Neuronal stem cell (in vitro differentiated cells): Measurements from ENCODE around the gene LYPLAL1.

Experiments
- DNase-seq: peaks from one replicate; pipeline ENCODE4 v3.0.0-alpha.2; 2013; ENCODE audit warnings: low spot score
- H2AFZ ChIP-seq: one replicate; pipeline ENCODE4 v1.6.1; 2013; ENCODE audit warnings: mild to moderate bottlenecking, low read length, inconsistent platforms
- H2AK5ac ChIP-seq: 2 replicates; pipeline ENCODE4 v1.6.1; 2013; ENCODE audit warnings: low read depth, mild to moderate bottlenecking, inconsistent platforms, low read length, moderate library complexity, mixed read lengths
- H2BK120ac ChIP-seq: 2 replicates; pipeline ENCODE4 v1.6.1; 2013; ENCODE audit warnings: low read depth, mild to moderate bottlenecking, inconsistent platforms, low read length, moderate library complexity, mixed read lengths
- H2BK12ac ChIP-seq: one replicate; pipeline ENCODE4 v1.6.1; 2013; ENCODE audit warnings: low read length, inconsistent platforms
- H2BK15ac ChIP-seq: 2 replicates; pipeline ENCODE4 v1.6.1; 2013; ENCODE audit warnings: mild to moderate bottlenecking, low read length, inconsistent platforms, mixed read lengths
- H2BK5ac ChIP-seq: one replicate; pipeline ENCODE4 v1.6.1; 2013; ENCODE audit warnings: inconsistent platforms, mild to moderate bottlenecking, low read length, moderate library complexity
- H3K14ac ChIP-seq: one replicate; pipeline ENCODE4 v1.6.1; 2013; ENCODE audit warnings: low read length, inconsistent platforms
- H3K18ac ChIP-seq: 2 replicates; pipeline ENCODE4 v1.6.1; 2013; ENCODE audit warnings: low read length, inconsistent platforms
- H3K23ac ChIP-seq: 2 replicates; pipeline ENCODE4 v1.6.1; 2013; ENCODE audit warnings: low read depth, mild to moderate bottlenecking, mixed read lengths, low read length, inconsistent platforms; ENCODE audit not compliant: poor library complexity
- H3K27ac ChIP-seq: replicated peaks from 3 replicates; pipeline ENCODE4 v1.5.1; 2013; ENCODE audit warnings: low read length, inconsistent platforms
- H3K27me3 ChIP-seq, 3 experiments: 2 replicates each; pipeline ENCODE4 v1.6.1; 2013; ENCODE audit warnings: low read length in 3 of 3, mild to moderate bottlenecking in 2 of 3, inconsistent platforms in 1 of 3, low read depth in 1 of 3, mixed read lengths in 1 of 3, moderate library complexity in 1 of 3; ENCODE audit not compliant: control insufficient read depth in 3 of 3, insufficient read depth in 3 of 3
- H3K36me3 ChIP-seq, 2 donors: replicated peaks in 1 of 2; 2 replicates each; pipeline ENCODE4 v1.6.1; 2013; ENCODE audit warnings: low read length in 2 of 2; ENCODE audit not compliant: control insufficient read depth in 2 of 2, insufficient read depth in 2 of 2
- H3K4ac ChIP-seq: 2 replicates; pipeline ENCODE4 v1.6.1; 2013; ENCODE audit warnings: inconsistent platforms, mild to moderate bottlenecking, low read length, moderate library complexity
- H3K4me1 ChIP-seq, 2 donors: 1 replicate in 1 of 2; 2 replicates in 1 of 2; pipeline ENCODE4 v1.6.1; 2013; ENCODE audit warnings: low read length in 2 of 2, low read depth in 1 of 2; ENCODE audit not compliant: control insufficient read depth in 2 of 2, insufficient read depth in 1 of 2
- H3K4me2 ChIP-seq: one replicate; pipeline ENCODE4 v1.6.1; 2013; ENCODE audit warnings: mild to moderate bottlenecking, low read length, inconsistent platforms; ENCODE audit not compliant: insufficient read depth, poor library complexity, severe bottlenecking
- H3K4me3 ChIP-seq, 2 donors: 2 replicates each; pipeline ENCODE4 v1.5.1; 2013; ENCODE audit warnings: low read length in 2 of 2, mild to moderate bottlenecking in 2 of 2, inconsistent platforms in 1 of 2, moderate library complexity in 1 of 2
- H3K79me1 ChIP-seq: one replicate; pipeline ENCODE4 v1.6.1; 2013; ENCODE audit warnings: low read depth, mild to moderate bottlenecking, inconsistent platforms, low read length, moderate library complexity
- H3K9ac ChIP-seq: one replicate; pipeline ENCODE4 v1.6.1; 2013; ENCODE audit warnings: mild to moderate bottlenecking, low read depth, low read length, inconsistent platforms; ENCODE audit not compliant: poor library complexity
- H3K9me3 ChIP-seq, 2 donors: replicated peaks in 1 of 2; 2 replicates each; pipeline versions ENCODE3 to v1.6.1; 2013; ENCODE audit warnings: low read length in 2 of 2, mild to moderate bottlenecking in 2 of 2, inconsistent platforms in 1 of 2, low read depth in 1 of 2, mixed read lengths in 1 of 2, moderate library complexity in 1 of 2; ENCODE audit not compliant: control insufficient read depth in 2 of 2, insufficient read depth in 1 of 2
- H4K8ac ChIP-seq: one replicate; pipeline ENCODE4 v1.6.1; 2013; ENCODE audit warnings: low read depth, mild to moderate bottlenecking, inconsistent platforms, low read length, moderate library complexity
- H4K91ac ChIP-seq: one replicate; pipeline ENCODE4 v1.6.1; 2013; ENCODE audit warnings: low read length, low read depth, mild to moderate bottlenecking, inconsistent platforms; ENCODE audit not compliant: poor library complexity
- WGBS, 2 donors: extraction: QIAGEN DNeasy Blood & Tissue Kit; methylation state at CpG; one replicate each; pipeline ENCODE4 v1.1.7; 2013; ENCODE audit warnings: missing lambda C conversion rate in 2 of 2, mixed read lengths in 1 of 2; ENCODE audit not compliant: insufficient read length in 2 of 2, insufficient replicate concordance in 1 of 2; ENCODE audit errors: extremely low coverage in 2 of 2; 5-methylcytosine and 5-hydroxymethylcytosine counted together

The LYPLAL1 gene

DNA sequence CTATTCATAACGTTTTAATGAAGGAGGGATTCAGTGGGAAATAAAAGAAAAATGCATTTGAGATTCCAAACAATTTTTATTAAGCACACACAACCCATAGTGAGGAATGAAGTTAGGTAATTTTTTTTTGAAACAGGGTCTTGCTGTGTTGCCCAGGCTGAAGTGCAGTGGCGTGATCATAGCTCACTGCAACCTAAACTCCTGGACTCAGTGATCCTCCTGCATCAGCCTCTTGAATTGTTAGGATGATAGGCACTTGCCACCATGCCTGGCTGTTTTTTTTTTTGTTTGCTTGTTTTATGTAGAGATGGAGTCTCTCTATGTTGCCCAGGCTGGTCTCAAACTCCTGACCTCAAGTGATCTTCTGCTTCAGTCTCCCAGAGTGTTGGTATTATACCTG, 28.9 kb downstream of the LYPLAL1 start:
- H3K27ac ChIP-seq = no peak overlapping the region
- H4K8ac ChIP-seq = no peak overlapping the region
- no peak overlapping the region for H4K91ac ChIP-seq
- no peaks in the 10 kb centered on the region for H3K4me1 ChIP-seq
- peaks cover 2 to 11% of the 10 kb centered on the region in 2 donors for H3K36me3 ChIP-seq
- no peak overlapping the region for H3K4me3 ChIP-seq
- H3K79me1 ChIP-seq = no peaks in the 10 kb centered on the region
- no peaks in the 10 kb centered on the region for H3K27me3 ChIP-seq
- H3K14ac ChIP-seq = no peak overlapping the region
- H3K18ac ChIP-seq = no peak overlapping the region
- H2BK15ac ChIP-seq = no peak overlapping the region
- no peak overlapping the region for H2BK120ac ChIP-seq
- no peak overlapping the region for H2BK12ac ChIP-seq
- no peak overlapping the region for H2AFZ ChIP-seq
- no peak overlapping the region for H3K4me2 ChIP-seq
- H3K9ac ChIP-seq = no peak overlapping the region
- no peak overlapping the region for H2BK5ac ChIP-seq
- no peaks in the 10 kb centered on the region for H3K9me3 ChIP-seq
- no CpG with 5 or more reads among the region's 2 CpGs for WGBS, 2 donors
- no peak for DNase-seq
- no peak overlapping the region for H2AK5ac ChIP-seq
- no peak overlapping the region for H3K23ac ChIP-seq
- H3K4ac ChIP-seq = no peak overlapping the region

DNA sequence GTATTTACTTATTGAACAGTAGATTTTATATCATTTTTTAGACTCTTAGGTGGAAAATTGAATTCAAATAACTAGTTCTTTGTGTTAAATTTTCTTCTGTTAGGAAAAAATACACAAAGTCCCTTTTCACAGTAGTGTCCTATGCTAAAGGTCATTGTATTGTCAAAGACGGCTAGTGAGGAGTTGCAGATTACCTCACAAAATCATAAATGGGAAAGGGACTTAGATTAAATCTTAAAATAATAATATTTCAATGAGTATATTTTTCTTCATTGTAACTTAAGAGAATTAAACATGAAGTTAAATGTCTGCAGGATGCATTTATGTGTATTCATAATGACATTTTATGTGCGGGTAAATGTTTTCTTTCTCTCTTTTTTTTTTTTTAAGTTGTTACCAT, 32.7 kb downstream of the LYPLAL1 start:
- H3K79me1 ChIP-seq = no peaks in the 10 kb centered on the region
- H3K4me2 ChIP-seq = no peak overlapping the region
- no peak overlapping the region for H3K18ac ChIP-seq
- no peaks in the 10 kb centered on the region for H3K9me3 ChIP-seq
- H3K9ac ChIP-seq = no peak overlapping the region
- no peaks in the 10 kb centered on the region for H3K4me1 ChIP-seq
- H3K4me3 ChIP-seq = no peak overlapping the region
- no peaks in the 10 kb centered on the region for H3K27me3 ChIP-seq
- H2BK15ac ChIP-seq = no peak overlapping the region
- no peak overlapping the region for H2BK120ac ChIP-seq
- no peak overlapping the region for H3K23ac ChIP-seq
- H2BK12ac ChIP-seq = no peak overlapping the region
- no peak overlapping the region for H2BK5ac ChIP-seq
- no CpG with 5 or more reads among the region's 2 CpGs for whole genome bisulfite sequencing, 2 donors
- H2AK5ac ChIP-seq = no peak overlapping the region
- no peak overlapping the region for H4K8ac ChIP-seq
- H3K14ac ChIP-seq = no peak overlapping the region
- no peak overlapping the region for H3K27ac ChIP-seq
- DNase-seq = no peak
- H3K36me3 ChIP-seq = peaks cover 0 to 10% of the 10 kb centered on the region in 2 donors
- no peak overlapping the region for H3K4ac ChIP-seq
- no peak overlapping the region for H2AFZ ChIP-seq
- no peak overlapping the region for H4K91ac ChIP-seq

DNA sequence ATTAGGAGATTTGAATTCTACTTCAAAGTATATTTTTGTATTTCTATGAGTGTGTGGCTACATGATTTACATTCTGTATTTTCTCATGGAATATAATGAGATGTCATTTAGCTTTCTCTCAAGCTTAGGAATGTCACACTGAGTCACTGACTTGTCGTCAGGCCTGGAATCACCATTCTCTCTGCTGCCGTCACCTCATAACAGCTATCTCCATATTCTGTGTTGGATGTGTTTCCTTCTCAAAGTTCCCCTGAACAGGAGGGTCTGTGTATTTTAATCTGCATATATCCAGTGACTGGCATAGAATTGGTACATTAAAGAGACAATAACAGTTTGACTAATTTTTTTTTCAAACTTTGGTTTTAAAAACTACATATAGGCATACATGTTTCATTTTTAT, 35.9 kb downstream of the LYPLAL1 start:
- H3K4me2 ChIP-seq = no peak overlapping the region
- H4K91ac ChIP-seq = no peak overlapping the region
- H3K18ac ChIP-seq = no peak overlapping the region
- no peak overlapping the region for H2BK12ac ChIP-seq
- DNase-seq = no peak
- no peak overlapping the region for H3K4ac ChIP-seq
- no peak overlapping the region for H3K9ac ChIP-seq
- H3K27me3 ChIP-seq = no peaks in the 10 kb centered on the region
- no peak overlapping the region for H3K4me3 ChIP-seq
- H2BK120ac ChIP-seq = no peak overlapping the region
- no peak overlapping the region for H2AFZ ChIP-seq
- WGBS, 2 donors = no CpG with 5 or more reads among the region's 2 CpGs
- peaks cover 0 to 27% of the 10 kb centered on the region in 2 donors for H3K36me3 ChIP-seq
- H2BK5ac ChIP-seq = no peak overlapping the region
- no peak overlapping the region for H2BK15ac ChIP-seq
- H4K8ac ChIP-seq = no peak overlapping the region
- no peak overlapping the region for H3K14ac ChIP-seq
- H2AK5ac ChIP-seq = no peak overlapping the region
- H3K4me1 ChIP-seq = no peaks in the 10 kb centered on the region
- H3K9me3 ChIP-seq = no peaks in the 10 kb centered on the region
- no peak overlapping the region for H3K23ac ChIP-seq
- H3K79me1 ChIP-seq = no peaks in the 10 kb centered on the region
- no peak overlapping the region for H3K27ac ChIP-seq

DNA sequence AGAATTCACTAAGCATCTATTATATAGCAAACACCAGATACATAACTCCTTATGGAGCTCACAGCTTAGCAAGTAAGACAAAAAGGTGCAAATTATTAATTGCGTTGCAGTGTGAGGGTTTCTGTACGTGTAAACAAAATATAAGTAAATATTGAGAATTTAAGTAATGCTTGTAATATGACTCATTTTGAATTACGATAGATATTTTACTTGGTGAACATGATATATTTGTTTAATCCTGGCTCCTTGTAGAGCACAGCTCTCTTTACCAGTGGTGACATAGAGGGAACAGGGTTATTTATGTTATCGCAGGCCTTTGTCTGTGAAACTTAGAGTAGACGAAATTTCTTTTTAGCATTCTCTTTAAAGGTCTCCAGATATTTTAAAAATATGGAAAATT, 36.4 kb downstream of the LYPLAL1 start:
- Histone ChIP-seq H4K91ac (no peak overlapping the region), H3K4me1 (no peaks in the 10 kb centered on the region), H3K9ac (no peak overlapping the region), H3K14ac (no peak overlapping the region), H2BK12ac (no peak overlapping the region), H3K36me3 (peaks cover 0 to 28% of the 10 kb centered on the region in 2 donors), H2BK15ac (no peak overlapping the region), H3K27ac (no peak overlapping the region), H3K79me1 (no peaks in the 10 kb centered on the region), H2AK5ac (no peak overlapping the region), H2AFZ (no peak overlapping the region), H3K27me3 (no peaks in the 10 kb centered on the region), H3K4ac (no peak overlapping the region), H3K23ac (no peak overlapping the region), H3K4me2 (no peak overlapping the region), H3K9me3 (peaks cover 0 to 3% of the 10 kb centered on the region in 2 donors), H3K4me3 (no peak overlapping the region), H4K8ac (no peak overlapping the region), H3K18ac (no peak overlapping the region), H2BK120ac (no peak overlapping the region), H2BK5ac (no peak overlapping the region)
- no CpG with 5 or more reads among the region's 5 CpGs for WGBS, 2 donors
- DNase-seq = no peak
